ENCODE data around the gene ATP10D.
"Not testable (repeated sequence)": the region's sequence is repeated elsewhere in the genome, so short reads cannot be mapped to it uniquely, and the experiment has no call there.

ATP10D gene

DNA sequence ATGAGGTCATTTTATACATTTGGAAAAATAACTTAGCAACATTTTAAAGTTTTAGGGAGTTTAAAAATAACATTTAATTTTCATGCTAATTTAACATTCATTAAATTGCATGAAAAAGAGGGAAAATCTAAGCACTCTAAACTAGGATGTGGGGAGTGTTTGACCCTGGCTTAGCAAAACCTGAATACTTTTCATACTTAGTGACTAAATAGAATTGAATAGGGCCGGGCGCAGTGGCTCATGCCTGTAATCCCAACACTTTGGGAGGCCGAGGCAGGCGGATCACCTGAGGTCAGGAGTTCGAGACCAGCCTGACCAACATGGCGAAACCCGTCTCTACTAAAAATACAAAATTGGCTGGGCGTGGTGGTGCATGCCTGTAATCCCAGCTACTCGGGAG lies 1.7 kb downstream of the ATP10D start:
- DNase-seq (ENCODE audit: low spot score), result not testable (repeated sequence)

DNA sequence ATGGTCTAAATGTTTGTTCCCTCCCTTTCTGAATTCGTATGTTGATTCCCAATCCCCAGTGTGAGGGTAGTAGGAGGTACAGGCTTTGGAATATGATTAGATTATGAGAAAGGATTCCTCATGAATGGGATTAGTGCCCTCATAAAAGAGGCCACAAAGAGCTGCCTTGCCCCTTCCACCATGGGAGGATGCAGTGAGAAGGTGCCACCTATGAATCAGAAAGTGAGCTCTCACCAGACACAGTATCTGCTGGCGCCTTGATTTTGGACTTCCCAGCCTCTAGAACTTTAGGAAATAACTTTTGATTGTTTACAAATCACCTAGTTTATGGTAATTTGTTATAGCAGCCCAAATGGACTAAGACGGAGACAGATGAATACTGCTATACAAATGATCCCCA lies 3.6 kb downstream of the ATP10D start:
- no peak for DNase-seq (ENCODE audit: low spot score)

- peak; percentile 21 for DNase-seq (ENCODE audit: low spot score)
Observed at GRCh38 chr4:47490550-47490949, 5.5 kb downstream of the ATP10D start.

GRCh38 chr4:47493238-47494123 lies 8.4 kb downstream of the ATP10D start:
- no peak for DNase-seq (ENCODE audit: low spot score)

DNA sequence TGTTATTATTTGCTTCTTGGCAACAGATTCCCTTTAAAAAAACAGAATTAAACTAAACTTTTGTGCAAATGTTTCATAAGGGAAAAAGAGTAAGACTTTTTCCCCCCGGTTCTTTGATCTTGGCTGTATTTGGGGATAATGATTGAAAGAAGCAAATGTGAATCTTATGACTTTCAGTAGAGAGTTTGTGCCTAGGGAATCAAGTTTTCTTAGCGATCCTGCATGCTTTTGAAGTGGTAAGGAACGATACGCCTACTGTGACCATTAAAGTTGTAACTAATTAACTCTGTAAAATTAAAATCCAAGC lies 9.0 kb downstream of the ATP10D start:
- DNase-seq (ENCODE audit: low spot score), result no peak

DNA sequence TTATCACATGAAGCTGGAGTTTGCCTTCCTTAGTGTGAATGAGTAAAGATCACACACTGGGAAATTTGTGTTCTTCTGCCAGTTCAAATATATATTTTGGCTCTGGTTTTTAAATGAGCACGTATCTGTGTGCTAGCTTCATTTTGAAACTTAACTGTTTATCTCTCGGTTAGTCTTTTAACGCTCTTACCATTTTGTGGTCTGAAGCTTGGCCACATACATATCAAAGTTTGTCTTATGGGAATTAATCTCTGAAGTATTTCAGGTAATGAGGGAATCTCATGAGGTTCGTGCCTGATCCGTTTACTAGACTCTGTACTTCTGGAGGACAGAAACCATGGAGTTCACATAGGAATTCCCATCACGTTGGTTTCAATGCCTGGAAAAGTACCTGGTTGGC lies 13.8 kb downstream of the ATP10D start:
- no peak for DNase-seq (ENCODE audit: low spot score)

GRCh38 chr4:47499700-47500099 lies 14.6 kb downstream of the ATP10D start:
- no peak for DNase-seq (ENCODE audit: low spot score)

DNA sequence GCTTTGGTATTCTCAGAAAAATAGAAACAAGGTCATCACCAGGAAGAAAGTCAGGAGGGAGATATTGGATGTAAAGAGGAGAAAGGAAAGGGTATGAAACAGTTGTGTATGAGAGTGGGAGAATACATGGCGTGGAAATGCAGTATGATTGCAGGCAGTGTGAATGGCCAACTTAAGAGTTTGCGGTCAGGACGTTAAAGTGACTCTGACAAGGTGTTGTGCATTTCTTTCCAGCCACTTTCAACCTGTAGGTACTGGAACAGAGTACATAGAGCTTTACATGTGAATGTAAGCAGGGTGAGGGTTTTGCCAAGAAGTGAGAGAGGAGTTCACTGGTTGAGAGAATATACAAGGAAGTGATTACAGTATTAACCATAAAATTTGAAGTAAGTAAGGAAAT lies 15.7 kb downstream of the ATP10D start:
- no peak for DNase-seq (ENCODE audit: low spot score)

DNA sequence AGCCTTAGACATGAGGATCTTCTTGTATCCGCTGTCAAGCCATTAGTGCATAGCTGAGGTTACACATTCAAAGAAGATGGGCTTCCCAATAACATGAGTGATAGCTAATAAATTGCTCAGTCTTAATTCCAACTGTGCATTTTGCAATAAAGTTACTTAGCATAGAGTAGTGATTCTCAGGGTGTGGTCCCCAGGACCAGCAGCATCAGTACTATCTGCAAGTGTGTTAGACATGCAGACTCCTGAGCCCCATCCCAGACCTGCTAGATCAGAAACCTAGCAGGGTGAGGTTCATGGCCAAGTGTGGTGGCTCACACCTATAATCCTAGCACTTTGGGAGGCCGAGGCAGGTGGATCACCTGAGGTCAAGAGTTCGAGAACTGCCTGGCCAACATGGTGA lies 20.1 kb downstream of the ATP10D start:
- DNase-seq (ENCODE audit: low spot score), result no peak

GRCh38 chr4:47505666-47506065 lies 20.6 kb downstream of the ATP10D start:
- no peak for DNase-seq (ENCODE audit: low spot score)

DNA sequence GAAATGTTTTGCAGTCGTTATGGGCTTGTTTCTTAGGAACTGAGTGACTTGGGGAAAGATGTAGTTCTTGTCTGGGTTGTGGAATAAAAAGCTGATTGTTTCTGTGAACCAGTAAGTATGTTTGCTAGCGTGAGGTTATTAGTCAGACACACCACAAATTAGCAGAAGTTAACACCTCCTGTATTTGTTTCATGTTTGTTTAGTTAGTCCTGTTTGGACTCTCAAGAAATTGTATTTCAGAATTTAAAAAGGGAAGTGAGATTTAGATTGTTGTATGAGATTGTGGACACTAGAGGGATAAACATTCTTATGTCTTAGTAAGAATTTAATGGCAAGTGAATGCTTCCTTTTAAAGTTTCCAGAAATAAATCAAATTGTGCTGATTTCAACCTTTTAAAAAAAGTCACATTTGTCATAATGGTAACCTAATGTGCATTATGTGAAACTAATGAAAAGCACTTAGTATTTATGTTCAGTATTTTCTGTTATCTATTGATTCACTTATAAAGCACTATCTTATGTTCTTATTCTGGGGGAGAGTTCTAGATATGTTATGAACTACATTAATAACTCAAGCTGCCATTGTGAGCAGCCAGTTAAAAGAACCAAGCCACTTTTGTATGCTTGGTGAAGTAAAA lies 25.6 kb downstream of the ATP10D start:
- no peak for DNase-seq (ENCODE audit: low spot score)

DNA sequence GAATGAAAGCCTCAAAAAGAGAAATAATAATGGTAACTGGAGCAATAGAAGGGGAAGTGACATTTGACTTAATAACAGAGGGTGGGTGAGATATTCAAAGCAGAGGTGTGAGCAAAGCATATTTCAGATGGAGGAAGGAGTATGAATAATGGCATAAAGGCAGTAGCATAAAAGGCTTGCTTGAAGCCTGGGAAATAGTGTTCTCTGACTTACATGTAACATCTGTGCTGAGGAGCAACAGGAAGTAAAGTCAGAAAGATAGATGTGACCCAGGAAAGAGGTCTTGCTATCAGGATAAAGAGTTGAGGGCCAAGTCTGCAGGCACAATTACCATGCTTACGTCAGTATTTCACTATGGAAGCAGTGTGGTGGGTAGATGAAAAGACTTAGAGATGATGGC lies 28.4 kb downstream of the ATP10D start:
- no peak for DNase-seq (ENCODE audit: low spot score)

- no peak for DNase-seq (ENCODE audit: low spot score)
Observed at GRCh38 chr4:47519239-47519883, 34.3 kb downstream of the ATP10D start.

DNA sequence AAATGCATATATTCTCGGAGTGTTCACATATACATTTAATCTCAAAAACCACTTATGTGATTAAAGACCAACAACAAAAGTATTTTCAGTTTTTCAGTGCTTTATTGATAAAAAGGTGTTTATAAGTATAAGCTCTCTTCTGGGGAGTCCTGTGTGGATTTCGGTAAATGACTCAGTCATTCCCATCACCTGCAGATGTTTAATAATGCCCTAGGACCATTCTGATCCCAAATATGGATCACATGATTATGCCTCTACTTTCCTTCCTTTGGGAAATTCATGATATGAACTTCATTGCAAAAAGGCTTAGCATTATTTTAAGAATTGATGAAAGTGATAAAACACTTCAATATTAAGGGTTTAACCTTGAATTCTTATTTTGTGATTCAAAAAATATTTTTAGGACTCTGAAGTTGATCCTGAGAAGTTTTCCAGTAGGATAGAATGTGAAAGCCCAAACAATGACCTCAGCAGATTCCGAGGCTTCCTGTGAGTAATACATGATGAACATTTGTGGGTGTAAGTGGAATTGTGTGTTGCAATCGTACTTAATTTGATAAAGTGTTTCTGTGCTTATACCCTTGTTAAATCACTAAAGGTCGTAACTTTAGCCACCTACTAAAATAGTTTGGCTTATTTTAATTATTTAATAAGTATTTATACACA lies 40.2 kb downstream of the ATP10D start:
- DNase-seq (ENCODE audit: low spot score), result no peak

- DNase-seq (ENCODE audit: low spot score), result no peak
Observed at GRCh38 chr4:47526281-47526680, 41.2 kb downstream of the ATP10D start.

GRCh38 chr4:47528646-47529045 lies 43.6 kb downstream of the ATP10D start:
- not testable (repeated sequence) for DNase-seq (ENCODE audit: low spot score)

DNA sequence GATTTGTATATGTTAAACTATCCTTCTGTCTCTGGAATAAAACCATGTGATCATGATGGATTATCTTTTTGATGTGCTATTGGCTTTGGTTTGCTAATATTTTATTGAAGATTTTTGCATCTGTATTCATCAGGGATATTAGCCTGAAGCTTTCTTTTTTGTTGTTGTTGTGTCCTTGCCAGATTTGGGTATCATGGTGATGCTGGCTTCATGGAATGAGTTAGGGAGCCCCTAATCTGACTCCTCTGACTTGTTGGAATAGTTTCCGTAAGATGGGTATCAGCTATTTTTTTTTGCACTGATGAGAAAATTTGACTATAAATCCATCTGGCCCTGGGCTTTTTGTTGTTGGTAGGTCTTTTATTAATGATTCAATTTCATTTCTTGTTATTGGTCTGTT lies 45.7 kb downstream of the ATP10D start:
- no peak for DNase-seq (ENCODE audit: low spot score)

DNA sequence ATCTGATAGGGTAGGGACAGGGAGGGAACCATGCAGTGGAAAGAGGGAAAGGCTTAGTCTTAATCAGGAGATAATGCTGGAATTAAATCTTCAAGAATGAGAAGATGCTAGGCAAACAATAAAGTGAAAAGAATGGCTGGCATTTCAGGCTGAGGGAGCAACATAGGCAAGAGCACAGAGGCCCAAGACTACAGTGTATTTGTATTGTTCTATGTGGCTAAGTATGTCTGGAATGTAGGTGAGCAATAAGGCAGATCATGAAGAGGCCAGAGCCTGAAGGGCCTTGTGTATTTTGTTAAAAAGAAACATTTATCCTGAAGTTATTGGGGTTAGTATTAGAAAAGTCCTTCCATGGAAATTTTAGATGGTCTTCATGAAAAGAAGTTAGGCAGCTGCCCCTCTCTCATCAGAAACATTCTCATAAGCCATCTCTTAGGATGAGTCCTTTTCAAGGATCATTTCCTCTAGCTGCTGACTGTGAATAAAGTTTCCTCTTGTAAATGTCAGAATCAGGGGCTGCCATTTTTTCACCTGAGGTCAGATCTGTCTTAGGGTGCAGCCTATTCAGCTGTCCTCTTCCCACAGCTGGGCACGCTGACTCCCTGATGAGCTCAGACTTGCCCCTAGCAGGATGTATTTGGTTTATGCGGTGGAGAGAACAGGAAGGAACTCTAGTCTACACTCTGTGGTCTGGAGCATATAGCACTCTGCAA lies 46.3 kb downstream of the ATP10D start:
- DNase-seq (ENCODE audit: low spot score), result no peak

- DNase-seq (ENCODE audit: low spot score), result no peak
Observed at GRCh38 chr4:47531954-47532321, 46.9 kb downstream of the ATP10D start.

DNA sequence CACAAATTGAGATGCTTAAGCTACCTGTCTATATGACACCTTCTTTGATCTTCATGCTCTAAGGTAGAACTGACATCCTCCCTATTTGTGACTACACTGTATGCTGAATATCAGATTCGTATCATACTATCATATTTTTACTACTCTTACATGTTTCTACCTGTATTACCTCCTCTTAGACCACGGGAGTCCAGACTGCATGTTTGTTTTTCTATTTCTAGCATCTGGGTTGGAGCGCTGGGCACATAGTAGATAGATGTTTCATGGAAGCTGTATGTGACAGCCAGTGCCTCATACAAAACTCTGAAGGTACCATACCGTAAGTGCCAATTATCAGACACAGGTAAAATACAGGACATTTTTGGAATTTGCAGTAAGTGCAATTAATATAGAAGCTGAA lies 47.6 kb downstream of the ATP10D start:
- no peak for DNase-seq (ENCODE audit: low spot score)

- DNase-seq (ENCODE audit: low spot score), result no peak
Observed at GRCh38 chr4:47533689-47534347, 48.7 kb downstream of the ATP10D start.

Data from SK-N-DZ (cell line).